ENCODE data around the gene KMT2A. TPM values are rescaled to one million over a fixed set of nuclear protein-coding genes. Genes with fewer than 3 reads are reported as not detected.
"Not testable (repeated sequence)": the region's sequence is repeated elsewhere in the genome, so short reads cannot be mapped to it uniquely, and the experiment has no call there.

Gene KMT2A
- 10 to 100 TPM; 39.3 to 84.8 (median 51.9) TPM for total RNA-seq

DNA sequence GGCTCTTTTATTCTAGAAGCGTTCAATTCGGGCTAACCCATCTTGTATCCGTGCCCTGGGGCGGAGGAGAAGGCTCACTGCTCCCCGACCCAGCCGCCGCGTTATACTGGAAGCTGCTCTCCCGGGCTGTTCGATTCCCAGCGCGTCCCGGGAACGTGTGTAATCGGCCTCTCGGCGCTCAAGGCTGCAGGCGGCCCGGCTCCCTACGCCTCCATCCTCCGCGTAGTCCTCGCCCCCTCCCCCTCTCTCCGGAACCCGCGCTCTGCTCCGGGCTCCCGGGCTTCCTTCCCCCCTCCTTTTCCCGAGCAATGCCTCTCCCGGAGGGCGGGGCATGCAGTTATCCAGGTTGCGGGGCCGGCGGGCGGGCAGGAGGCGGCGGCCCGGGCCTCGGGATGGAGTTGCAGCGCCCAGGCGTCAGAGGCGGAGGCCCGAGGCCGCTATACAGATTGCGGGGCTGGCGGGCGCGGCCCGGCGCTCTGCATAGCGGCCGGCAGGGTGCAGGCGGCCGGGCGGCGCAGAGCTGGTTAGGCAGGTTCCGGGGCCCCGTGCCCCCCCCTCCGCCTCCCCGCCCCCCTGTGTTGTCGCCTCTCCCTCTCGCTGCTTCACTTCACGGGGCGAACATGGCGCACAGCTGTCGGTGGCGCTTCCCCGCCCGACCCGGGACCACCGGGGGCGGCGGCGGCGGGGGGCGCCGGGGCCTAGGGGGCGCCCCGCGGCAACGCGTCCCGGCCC is at the start of gene KMT2A:
TSS of gene KMT2A (plus strand) at position 600 of the 732 bp plus-strand sequence. CDS start at position 621, 21 bp downstream.
- DNase-seq (ENCODE audit: low spot score): peak; percentile 79
- peak; percentile 97 for ATAC-seq (ENCODE audit: low FRiP score)
- TF ChIP-seq CTCF (IDR thresholded peaks at IDR 0.05): peak in 2 of 3 donors; percentile 54 to 97

GRCh38 chr11:118396097-118396501 is 40.2 kb upstream of the KMT2A start:
- no peak for ATAC-seq (ENCODE audit: low FRiP score)
- TF ChIP-seq CTCF (IDR thresholded peaks at IDR 0.05): no peak
- DNase-seq (ENCODE audit: low spot score): no peak

DNA sequence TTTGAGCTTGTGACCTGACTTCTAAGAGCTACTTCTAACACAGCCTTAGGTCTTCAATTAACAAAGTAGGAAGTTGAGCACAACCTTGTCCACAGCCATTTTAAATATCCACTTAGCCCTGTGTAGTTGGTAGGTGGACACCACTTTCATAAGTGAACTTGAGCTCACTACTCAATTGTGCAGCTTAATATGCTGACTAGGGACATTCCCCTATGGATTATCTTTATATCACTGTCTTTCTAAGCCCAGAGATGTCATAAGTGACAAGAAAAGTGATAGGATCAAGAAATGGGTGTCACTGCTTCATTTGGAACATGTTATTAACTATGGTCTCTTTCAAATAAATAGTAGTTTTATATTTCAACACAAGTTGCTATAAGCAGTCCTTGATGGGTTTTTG is 38.8 kb upstream of the KMT2A start:
- ATAC-seq (ENCODE audit: low FRiP score) (no peak), DNase-seq (ENCODE audit: low spot score) (no peak)
- TF ChIP-seq CTCF (IDR thresholded peaks at IDR 0.05): no peak

DNA sequence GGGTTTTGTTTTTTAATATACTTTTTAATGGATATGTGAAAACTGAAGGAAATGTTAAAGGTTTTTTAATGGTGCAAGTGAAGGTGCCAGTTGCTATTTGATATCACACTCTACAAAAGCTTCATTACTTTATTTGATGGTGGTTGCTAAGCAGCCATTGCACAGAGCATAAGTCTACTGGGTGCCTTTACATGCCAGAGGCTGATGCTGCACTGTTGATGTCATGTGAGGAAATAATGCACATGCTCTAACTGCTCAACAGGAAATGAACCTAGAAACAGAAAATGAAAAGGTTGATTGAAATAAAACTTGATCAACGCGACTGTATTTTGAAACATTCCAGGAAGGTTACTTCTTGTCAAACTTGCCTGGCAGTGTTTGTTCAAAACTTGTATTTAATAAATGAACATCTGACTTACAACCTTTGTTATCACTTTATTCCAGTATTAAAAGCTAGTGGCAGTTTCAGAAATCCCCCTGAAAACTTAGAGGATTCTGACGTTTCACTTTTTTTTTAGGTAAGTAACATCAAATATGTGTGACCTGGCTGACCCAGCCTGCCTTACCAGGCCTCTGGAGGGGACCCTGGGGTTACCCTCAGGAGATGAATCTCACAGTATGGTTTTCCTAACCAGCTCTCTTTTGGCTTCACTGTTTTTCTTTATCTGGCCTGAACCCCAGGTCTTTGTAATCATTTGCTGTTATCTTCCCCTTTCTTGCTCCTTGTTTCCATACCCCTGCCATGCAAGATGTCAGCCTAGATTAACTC is 37.3 kb upstream of the KMT2A start:
- ATAC-seq (ENCODE audit: low FRiP score): no peak
- TF ChIP-seq CTCF (IDR thresholded peaks at IDR 0.05): no peak
- no peak for DNase-seq (ENCODE audit: low spot score)

DNA sequence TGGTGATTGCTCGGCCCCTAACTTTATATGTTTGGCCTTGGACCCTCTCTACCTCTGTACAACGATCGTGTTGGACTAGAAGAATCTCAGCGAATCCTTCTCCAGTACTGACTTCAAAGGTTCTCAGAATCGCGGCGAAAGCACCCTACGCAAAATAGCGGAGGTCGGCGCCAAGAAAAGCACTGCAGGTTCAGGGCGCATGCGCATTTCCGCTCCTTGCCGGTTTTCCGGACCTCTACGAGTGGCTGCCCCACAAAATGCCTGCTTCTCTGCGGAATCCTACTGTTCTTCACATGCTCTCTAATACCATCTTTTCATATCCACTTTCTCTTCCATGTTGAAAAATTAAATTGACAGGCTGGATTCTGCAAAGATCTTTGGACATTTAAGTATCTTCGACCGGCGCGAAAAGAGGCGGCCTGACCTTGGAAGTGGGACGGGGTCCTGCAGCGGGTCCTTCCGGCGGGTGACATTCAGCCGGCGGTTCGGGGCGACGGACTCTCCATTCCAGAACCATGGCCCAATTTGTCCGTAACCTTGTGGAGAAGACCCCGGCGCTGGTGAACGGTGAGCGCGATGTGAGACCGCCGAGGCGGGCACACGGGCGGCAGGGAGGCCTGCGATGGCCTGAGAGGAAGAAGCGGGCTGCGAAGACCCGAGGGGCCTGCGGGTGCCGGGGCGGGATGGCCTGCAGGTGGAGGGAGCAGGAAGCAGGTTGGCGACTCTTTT is 35.0 kb upstream of the KMT2A start, which contains the start of gene ATP5MG:
TSS of gene ATP5MG (plus strand) at position 456 of the 729 bp plus-strand sequence. CDS start at position 516, 60 bp downstream.
- TF ChIP-seq CTCF (IDR thresholded peaks at IDR 0.05): no peak
- DNase-seq (ENCODE audit: low spot score): peak; percentile 77
- ATAC-seq (ENCODE audit: low FRiP score): peak; percentile 57

GRCh38 chr11:118401880-118402590 is 34.3 kb upstream of the KMT2A start:
- ATAC-seq (ENCODE audit: low FRiP score) (peak; percentile 87), DNase-seq (ENCODE audit: low spot score) (no peak)
- TF ChIP-seq CTCF (IDR thresholded peaks at IDR 0.05): no peak

- ATAC-seq (ENCODE audit: low FRiP score); DNase-seq (ENCODE audit: low spot score): not testable (repeated sequence)
These were observed 33.7 kb upstream of the KMT2A start for GRCh38 chr11:118402594-118402993.
